SK-N-SH treated with all-trans-retinoic acid at 6 μM for 48 hours (cell line): ENCODE results near the gene RGS10.

ENCODE experiments used
- ATAC-seq: fragments of 200-7000 bp; cut with Tn5 transposase; 3 replicates; pipeline ENCODE4 v1.9.1; 2020; ENCODE audit warnings: mild to moderate bottlenecking, moderate library complexity
- ARNTL ChIP-seq: fragments of 450-650 bp; formaldehyde crosslinking; IDR thresholded peaks from 2 replicates; pipeline ENCODE4 v1.5.0; 2020; ENCODE audit warnings: low read depth, mild to moderate bottlenecking, moderate library complexity, borderline replicate concordance
- BACH2 ChIP-seq: fragments of 250-450 bp; sonication (Bioruptor Pico); IDR thresholded peaks from 2 replicates; pipeline ENCODE4 v1.9.0; 2021; ENCODE audit warnings: mild to moderate bottlenecking, borderline replicate concordance
- CSDC2 ChIP-seq: fragments of 250-450 bp; sonication (Bioruptor Pico); IDR thresholded peaks from 2 replicates; pipeline ENCODE4 v1.5.0; 2020; ENCODE audit warnings: mild to moderate bottlenecking, moderate library complexity
- CSRNP3 ChIP-seq: fragments of 250-450 bp; sonication (Bioruptor Pico); IDR thresholded peaks from 2 replicates; pipeline ENCODE4 v1.5.1; 2021; ENCODE audit warnings: mild to moderate bottlenecking, moderate library complexity
- ESRRG ChIP-seq: fragments of 250-450 bp; sonication (Bioruptor Pico); IDR thresholded peaks from 2 replicates; pipeline ENCODE4 v1.6.1; 2021; ENCODE audit warnings: mild to moderate bottlenecking
- GLIS3 ChIP-seq: fragments of 250-450 bp; sonication (Bioruptor Pico); IDR thresholded peaks from 2 replicates; pipeline ENCODE4 v1.5.0; 2020; ENCODE audit warnings: mild to moderate bottlenecking, moderate library complexity
- ISL1 ChIP-seq: fragments of 250-450 bp; sonication (Bioruptor Pico); IDR thresholded peaks from 2 replicates; pipeline ENCODE4 v2.1.2; 2022; ENCODE audit warnings: mild to moderate bottlenecking, moderate library complexity
- OSR1 ChIP-seq: fragments of 250-450 bp; sonication (Bioruptor Pico); IDR thresholded peaks from 2 replicates; pipeline ENCODE4 v1.8.0; 2022; ENCODE audit warnings: moderate library complexity, mild to moderate bottlenecking, inconsistent platforms
- POU6F1 ChIP-seq: fragments of 250-450 bp; sonication (Bioruptor Pico); IDR thresholded peaks from 2 replicates; pipeline ENCODE4 v1.8.0; 2021; ENCODE audit warnings: low read depth, mild to moderate bottlenecking, moderate library complexity, borderline replicate concordance
- PPARA ChIP-seq: fragments of 250-450 bp; sonication (Bioruptor Pico); IDR thresholded peaks from 2 replicates; pipeline ENCODE4 v1.5.0; 2020; ENCODE audit warnings: mild to moderate bottlenecking, borderline replicate concordance
- RARB ChIP-seq: fragments of 250-450 bp; sonication (Bioruptor Pico); IDR thresholded peaks from 2 replicates; pipeline ENCODE4 v1.8.0; 2021; ENCODE audit warnings: mild to moderate bottlenecking, moderate library complexity
- SNAI2 ChIP-seq: fragments of 250-450 bp; sonication (Bioruptor Pico); IDR thresholded peaks from 2 replicates; pipeline ENCODE4 v1.5.0; 2020; ENCODE audit warnings: mild to moderate bottlenecking, moderate library complexity
- TCF4 ChIP-seq: fragments of 250-450 bp; sonication (Bioruptor Pico); IDR thresholded peaks from 2 replicates; pipeline ENCODE4 v1.8.0; 2021; ENCODE audit warnings: mild to moderate bottlenecking, moderate library complexity, borderline replicate concordance
- TOX ChIP-seq: fragments of 250-450 bp; sonication (Bioruptor Pico); IDR thresholded peaks from 2 replicates; pipeline ENCODE4 v1.8.0; 2021; ENCODE audit warnings: mild to moderate bottlenecking, moderate library complexity, borderline replicate concordance
- TSHZ2 ChIP-seq: fragments of 250-450 bp; sonication (Bioruptor Pico); IDR thresholded peaks from 2 replicates; pipeline ENCODE4 v1.5.0; 2020; ENCODE audit warnings: mild to moderate bottlenecking, moderate library complexity
- ZC3H10 ChIP-seq: fragments of 250-450 bp; sonication (Bioruptor Pico); IDR thresholded peaks from 2 replicates; pipeline ENCODE4 v1.5.1; 2021; ENCODE audit warnings: mild to moderate bottlenecking, moderate library complexity
- ZFP3 ChIP-seq: fragments of 250-450 bp; sonication (Bioruptor Pico); IDR thresholded peaks from 2 replicates; pipeline ENCODE4 v1.5.0; 2020; ENCODE audit warnings: mild to moderate bottlenecking, moderate library complexity
- ZFP30 ChIP-seq: fragments of 450-650 bp; formaldehyde crosslinking; IDR thresholded peaks from 2 replicates; pipeline ENCODE4 v1.5.0; 2022; ENCODE audit warnings: mild to moderate bottlenecking, moderate library complexity
- ZNF565 ChIP-seq: fragments of 450-650 bp; formaldehyde crosslinking; conservative IDR thresholded peaks from 2 replicates; pipeline ENCODE4 v1.5.0; 2020; ENCODE audit warnings: low read depth, mild to moderate bottlenecking, moderate library complexity
- ZNF70 ChIP-seq: fragments of 450-650 bp; formaldehyde crosslinking; IDR thresholded peaks from 2 replicates; pipeline ENCODE4 v1.5.0; 2020; ENCODE audit warnings: mild to moderate bottlenecking, moderate library complexity
- ZNF8 ChIP-seq: fragments of 450-650 bp; formaldehyde crosslinking; IDR thresholded peaks from 2 replicates; pipeline ENCODE4 v1.5.0; 2020; ENCODE audit warnings: mild to moderate bottlenecking, moderate library complexity
- TF ChIP-seq, protein P1 (sequence below): fragments of 250-450 bp; sonication (Bioruptor Pico); IDR thresholded peaks from 2 replicates; pipeline ENCODE4 v1.5.1; 2020; ENCODE audit warnings: low read depth, mild to moderate bottlenecking, moderate library complexity
- TF ChIP-seq, protein P2 (sequence below): fragments of 250-450 bp; sonication (Bioruptor Pico); IDR thresholded peaks from 2 replicates; pipeline ENCODE4 v1.8.0; 2020; ENCODE audit warnings: mild to moderate bottlenecking, moderate library complexity, borderline replicate concordance

The RGS10 gene

GRCh38 chr10:119541046-119541445 lies 1.5 kb downstream of the RGS10 start:
- TF ChIP-seq, protein P1, sequence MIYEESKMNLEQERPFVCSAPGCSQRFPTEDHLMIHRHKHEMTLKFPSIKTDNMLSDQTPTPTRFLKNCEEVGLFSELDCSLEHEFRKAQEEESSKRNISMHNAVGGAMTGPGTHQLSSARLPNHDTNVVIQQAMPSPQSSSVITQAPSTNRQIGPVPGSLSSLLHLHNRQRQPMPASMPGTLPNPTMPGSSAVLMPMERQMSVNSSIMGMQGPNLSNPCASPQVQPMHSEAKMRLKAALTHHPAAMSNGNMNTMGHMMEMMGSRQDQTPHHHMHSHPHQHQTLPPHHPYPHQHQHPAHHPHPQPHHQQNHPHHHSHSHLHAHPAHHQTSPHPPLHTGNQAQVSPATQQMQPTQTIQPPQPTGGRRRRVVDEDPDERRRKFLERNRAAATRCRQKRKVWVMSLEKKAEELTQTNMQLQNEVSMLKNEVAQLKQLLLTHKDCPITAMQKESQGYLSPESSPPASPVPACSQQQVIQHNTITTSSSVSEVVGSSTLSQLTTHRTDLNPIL: no peak
- TF ChIP-seq ZNF8 (no peak), ISL1 (CRISPR knock-in tag) (no peak), OSR1 (CRISPR knock-in tag) (no peak), PPARA (CRISPR knock-in tag) (no peak), GLIS3 (no peak), TOX (CRISPR knock-in tag) (no peak), ZFP3 (CRISPR knock-in tag) (no peak), ZNF565 (CRISPR knock-in tag) (no peak), ESRRG (CRISPR knock-in tag) (no peak), ZC3H10 (CRISPR knock-in tag) (no peak), TCF4 (CRISPR knock-in tag) (no peak), CSRNP3 (CRISPR knock-in tag) (no peak), ARNTL (CRISPR knock-in tag) (no peak), ZNF70 (CRISPR knock-in tag) (no peak), BACH2 (CRISPR knock-in tag) (no peak), TSHZ2 (CRISPR knock-in tag) (no peak), CSDC2 (no peak)
- TF ChIP-seq, all 23 proteins: peak for 0
- no peak for ATAC-seq

DNA sequence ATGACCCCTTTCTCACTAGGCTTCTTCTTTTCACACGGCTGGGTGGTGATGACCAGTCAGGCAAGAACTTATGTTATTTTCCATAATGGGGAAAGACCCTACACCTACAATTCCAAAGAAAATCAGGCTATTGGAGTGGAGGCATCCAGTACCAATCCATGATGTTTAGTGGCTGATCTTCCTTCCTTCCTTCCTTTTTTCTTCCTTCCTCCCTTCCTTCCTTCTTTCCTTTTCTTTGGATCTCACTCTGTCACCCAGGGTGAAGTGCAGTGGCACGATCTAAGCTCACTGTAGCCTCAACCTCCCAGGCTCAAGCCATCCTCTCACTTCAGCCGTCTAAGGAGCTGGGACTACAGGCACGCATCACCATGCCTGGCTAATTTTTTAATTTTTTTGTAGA lies 2.5 kb downstream of the RGS10 start:
- TF ChIP-seq BACH2 (CRISPR knock-in tag) (no peak), ZC3H10 (CRISPR knock-in tag) (no peak), ZNF70 (CRISPR knock-in tag) (no peak), ARNTL (CRISPR knock-in tag) (no peak), TOX (CRISPR knock-in tag) (no peak), ZNF565 (CRISPR knock-in tag) (no peak), POU6F1 (CRISPR knock-in tag) (no peak), OSR1 (CRISPR knock-in tag) (no peak)
- TF ChIP-seq, all 23 proteins: peak for 0
- no peak for ATAC-seq

DNA sequence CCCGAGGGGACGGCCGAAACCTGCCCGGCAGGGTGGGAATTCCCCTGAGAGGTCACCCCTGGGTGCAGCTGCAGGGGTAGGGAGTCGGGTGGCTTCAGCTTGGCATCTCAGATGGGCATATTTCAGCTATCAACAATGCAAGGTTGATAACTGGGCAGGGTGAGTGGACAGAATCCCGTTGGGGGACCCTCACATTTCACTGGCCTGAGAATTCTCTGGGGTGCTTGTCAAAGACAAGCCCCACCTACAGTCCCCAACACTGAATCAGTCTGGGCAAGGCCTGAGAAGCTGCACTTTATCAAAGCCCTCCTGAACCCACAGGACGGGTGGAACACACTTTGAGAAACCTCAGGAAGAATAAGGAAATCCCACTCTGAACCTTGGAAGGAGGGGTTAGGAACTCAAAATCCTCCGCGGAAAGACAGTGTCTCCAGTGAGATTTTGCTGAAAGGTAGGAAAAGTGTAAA lies 3.1 kb downstream of the RGS10 start:
- ATAC-seq: no peak
- no peak for TF ChIP-seq CSDC2
- TF ChIP-seq ARNTL (CRISPR knock-in tag): no peak
- TF ChIP-seq ZC3H10 (CRISPR knock-in tag): no peak
- TF ChIP-seq TCF4 (CRISPR knock-in tag): no peak
- no peak for TF ChIP-seq ZNF70 (CRISPR knock-in tag)
- TF ChIP-seq OSR1 (CRISPR knock-in tag): no peak
- TF ChIP-seq ZNF565 (CRISPR knock-in tag): no peak
- TF ChIP-seq SNAI2 (CRISPR knock-in tag): no peak
- TF ChIP-seq RARB: no peak
- TF ChIP-seq ISL1 (CRISPR knock-in tag): no peak
- TF ChIP-seq ESRRG (CRISPR knock-in tag): no peak
- no peak for TF ChIP-seq POU6F1 (CRISPR knock-in tag)
- TF ChIP-seq TSHZ2 (CRISPR knock-in tag): no peak
- no peak for TF ChIP-seq GLIS3
- no peak for TF ChIP-seq ZFP30 (CRISPR knock-in tag)
- TF ChIP-seq ZNF8: no peak
- TF ChIP-seq, protein P2, sequence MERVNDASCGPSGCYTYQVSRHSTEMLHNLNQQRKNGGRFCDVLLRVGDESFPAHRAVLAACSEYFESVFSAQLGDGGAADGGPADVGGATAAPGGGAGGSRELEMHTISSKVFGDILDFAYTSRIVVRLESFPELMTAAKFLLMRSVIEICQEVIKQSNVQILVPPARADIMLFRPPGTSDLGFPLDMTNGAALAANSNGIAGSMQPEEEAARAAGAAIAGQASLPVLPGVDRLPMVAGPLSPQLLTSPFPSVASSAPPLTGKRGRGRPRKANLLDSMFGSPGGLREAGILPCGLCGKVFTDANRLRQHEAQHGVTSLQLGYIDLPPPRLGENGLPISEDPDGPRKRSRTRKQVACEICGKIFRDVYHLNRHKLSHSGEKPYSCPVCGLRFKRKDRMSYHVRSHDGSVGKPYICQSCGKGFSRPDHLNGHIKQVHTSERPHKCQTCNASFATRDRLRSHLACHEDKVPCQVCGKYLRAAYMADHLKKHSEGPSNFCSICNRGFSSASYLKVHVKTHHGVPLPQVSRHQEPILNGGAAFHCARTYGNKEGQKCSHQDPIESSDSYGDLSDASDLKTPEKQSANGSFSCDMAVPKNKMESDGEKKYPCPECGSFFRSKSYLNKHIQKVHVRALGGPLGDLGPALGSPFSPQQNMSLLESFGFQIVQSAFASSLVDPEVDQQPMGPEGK (CRISPR knock-in tag): no peak
